HepG2 (cell line): ENCODE measurements around the gene OTUB2. TPM values are rescaled to one million over a fixed set of nuclear protein-coding genes. Genes with fewer than 3 reads are reported as not detected.

Source experiments
- ATAC-seq: fragments of 200-7000 bp; cut with Tn5 transposase; 3 replicates; pipeline ENCODE4 v1.9.1; 2020; ENCODE audit warnings: mild to moderate bottlenecking, moderate library complexity
- BruUV-seq: library from RNA; stranded (reverse); fragments of 400-500 nt; replicated peaks from 2 replicates; lab custom pipeline; 2021; lab: Mats Ljungman, UMichigan
- CTCF ChIA-PET: fragments of 300-600 bp; formaldehyde crosslinking; extraction: SDS; loops from one replicate; lab custom pipeline; 2021; ENCODE audit warnings: low total read pairs, inconsistent platforms, low intra/inter-chr PET ratio; lab: Yijun Ruan, JAX
- POLR2A ChIA-PET: fragments of 350-600 bp; sonication (Branson Sonifier 250); formaldehyde crosslinking; loops from one replicate; lab custom pipeline; 2020; ENCODE audit warnings: antibody characterized with exemption, inconsistent platforms; lab: Yijun Ruan, JAX
- DNase-seq: peaks from one replicate; pipeline ENCODE4 v3.0.0-alpha.2; 2015; ENCODE audit warnings: low spot score
- FAIRE-seq: peaks from 3 replicates; lab custom pipeline; 2011; peaks lifted over from hg19 to GRCh38; lab: Jason Lieb, UNC
- H2AFZ ChIP-seq: one replicate; pipeline ENCODE4 v1.6.1; 2011; ENCODE audit warnings: low read length, inconsistent platforms
- H3K27ac ChIP-seq: fragments of 300-600 bp; 3 replicates; pipeline ENCODE4 v1.8.0; 2011; ENCODE audit warnings: mixed run types, mild to moderate bottlenecking, mixed read lengths, low read length, inconsistent platforms; ENCODE audit not compliant: insufficient read depth; ENCODE audit errors: extremely low read length
- H3K27me3 ChIP-seq, 2 experiments: fragments of 200-600 bp in 1 of 2; 2 replicates in 1 of 2; 3 replicates in 1 of 2; pipeline versions ENCODE4 v1.6.0 to v1.8.0; 2011; ENCODE audit warnings: low read length in 2 of 2, mild to moderate bottlenecking in 2 of 2, moderate library complexity in 2 of 2, inconsistent platforms in 1 of 2; ENCODE audit not compliant: insufficient read depth in 2 of 2, control insufficient read depth in 1 of 2
- H3K36me3 ChIP-seq, 2 experiments: fragments of 200-600 bp in 1 of 2; replicated peaks in 1 of 2; 2 replicates in 1 of 2; 3 replicates in 1 of 2; pipeline versions ENCODE4 v1.5.1 to v1.8.0; 2011; ENCODE audit warnings: low read length in 2 of 2, inconsistent platforms in 1 of 2; ENCODE audit not compliant: insufficient read depth in 2 of 2, control insufficient read depth in 1 of 2
- H3K4me1 ChIP-seq: 2 replicates; pipeline ENCODE4 v1.5.1; 2012; ENCODE audit warnings: low read length, inconsistent platforms; ENCODE audit not compliant: insufficient read depth
- H3K4me2 ChIP-seq: 2 replicates; pipeline ENCODE4 v1.6.0; 2011; ENCODE audit warnings: low read depth, low read length, inconsistent platforms
- H3K4me3 ChIP-seq, 3 experiments: fragments of 200-600 bp in 1 of 3; sonication (generic), shearing (Covaris generic) in 1 of 3; replicated peaks in 1 of 3; 2 replicates each; pipeline ENCODE4 v1.5.1; 2011 to 2016; ENCODE audit warnings: low read length in 3 of 3, inconsistent platforms in 2 of 3, low read depth in 2 of 3, mild to moderate bottlenecking in 2 of 3, control low read depth in 1 of 3, mixed read lengths in 1 of 3; ENCODE audit not compliant: insufficient read depth in 1 of 3
- H3K79me2 ChIP-seq: one replicate; pipeline ENCODE4 v1.6.1; 2011; ENCODE audit warnings: low read length, inconsistent platforms; ENCODE audit not compliant: insufficient read depth
- H3K9ac ChIP-seq: 2 replicates; pipeline ENCODE4 v1.6.0; 2011; ENCODE audit warnings: mild to moderate bottlenecking, low read depth, low read length, inconsistent platforms; ENCODE audit not compliant: insufficient read depth
- H3K9me3 ChIP-seq: 2 replicates; pipeline ENCODE4 v1.5.1; 2012; ENCODE audit warnings: mild to moderate bottlenecking, low read length
- H4K20me1 ChIP-seq: 2 replicates; pipeline ENCODE4 v1.6.0; 2011; ENCODE audit warnings: inconsistent platforms, mild to moderate bottlenecking, low read length, moderate library complexity; ENCODE audit not compliant: insufficient read depth
- FIP1L1 ChIP-seq: fragments of 200-400 bp; formaldehyde crosslinking; IDR thresholded peaks from 2 replicates; pipeline ENCODE4 v1.6.1; 2018; ENCODE audit warnings: low read depth, mild to moderate bottlenecking, low read length, moderate library complexity, borderline replicate concordance; ENCODE audit not compliant: insufficient read depth
- KLF15 ChIP-seq: sonication (generic); formaldehyde crosslinking; IDR thresholded peaks from 2 replicates; pipeline ENCODE4 v1.8.1; 2023; ENCODE audit warnings: borderline replicate concordance, mild to moderate bottlenecking, inconsistent platforms, missing genetic modification reagents, mixed read lengths
- SIN3B ChIP-seq: fragments of 150-350 bp; IDR thresholded peaks from 2 replicates; pipeline ENCODE4 v1.6.1; 2014; ENCODE audit warnings: low read length
- ZMYM3 ChIP-seq: sonication (generic); formaldehyde crosslinking; IDR thresholded peaks from 2 replicates; pipeline ENCODE4 v1.5.1; 2020; ENCODE audit warnings: mild to moderate bottlenecking, missing genetic modification reagents
- ZNF547 ChIP-seq: sonication (generic); formaldehyde crosslinking; IDR thresholded peaks from 2 replicates; pipeline ENCODE4 v1.5.1; 2020; ENCODE audit warnings: mild to moderate bottlenecking, missing genetic modification reagents
- ZNF558 ChIP-seq: sonication (generic); formaldehyde crosslinking; IDR thresholded peaks from 2 replicates; pipeline ENCODE4 v1.9.0; 2022; ENCODE audit warnings: mild to moderate bottlenecking, missing genetic modification reagents, borderline replicate concordance
- ZNF768 ChIP-seq: sonication (generic); formaldehyde crosslinking; IDR thresholded peaks from 2 replicates; pipeline ENCODE4 v1.4.0; 2020; ENCODE audit warnings: missing genetic modification reagents
- ZNF841 ChIP-seq: sonication (generic); formaldehyde crosslinking; IDR thresholded peaks from 2 replicates; pipeline ENCODE4 v1.8.1; 2023; ENCODE audit warnings: missing genetic modification reagents, borderline replicate concordance
- WGBS: methylation state at CpG from one replicate; pipeline ENCODE4 v1.1.6; 2017; ENCODE audit warnings: low lambda C conversion rate; 5-methylcytosine and 5-hydroxymethylcytosine counted together
- in situ Hi-C: cut with HindIII; loops from 2 replicates; pipeline ENCODE4 v1.10.0; 2017; ENCODE audit warnings: low pct_unique_long_range_greater_than_20kb; ENCODE audit not compliant: extremely low pct_ligation_motif_present
- intact Hi-C: fragments of 100-400 bp; cut with micrococcal nuclease; formaldehyde crosslinking; loops from one replicate; pipeline ENCODE4 v1.10.0; 2022; ENCODE audit not compliant: unreplicated experiment
- polyA plus RNA-seq, 8 experiments: library from polyadenylated mRNA; depleted of rRNA in 3 of 8; stranded (reverse) in 7 of 8; unstranded in 1 of 8; fragments of >200 nt; fragmentation: Illumina TruSeq in 4 of 8; extraction: Trizol in 4 of 8; gene quantifications; 2 replicates each; pipeline versions ENCODE4 v1.2.1 to v1.2.3, GENCODE V29; 2011 to 2016; ENCODE audit warnings: low read depth in 4 of 8, missing spikeins in 1 of 8, mixed read lengths in 1 of 8; ENCODE audit not compliant: insufficient read depth in 1 of 8
- total RNA-seq, 5 experiments: library from RNA; depleted of rRNA; stranded (reverse); fragments of >200 nt; fragmentation: Illumina TruSeq; extraction: Trizol; gene quantifications; 2 replicates each; pipeline ENCODE4 v1.2.3, GENCODE V29; 2016; ENCODE audit warnings: low read depth in 1 of 5
- TF ChIP-seq, protein P1 (sequence below): sonication (generic); formaldehyde crosslinking; IDR thresholded peaks from 2 replicates; pipeline ENCODE4 v1.4.0; 2020; ENCODE audit warnings: missing genetic modification reagents, borderline replicate concordance
- TF ChIP-seq, protein P2 (sequence below), 2 experiments: IDR thresholded peaks; 2 replicates each; pipeline ENCODE4 v1.6.1; 2011 to 2012; ENCODE audit warnings: low read length in 2 of 2, borderline replicate concordance in 1 of 2, low read depth in 1 of 2, mild to moderate bottlenecking in 1 of 2, moderate library complexity in 1 of 2

Gene OTUB2
- total and polyA plus RNA-seq, 2 of the 13 experiments (the other 11 are each of a cell fraction or from before 2014, with no cell fraction given), result 2.2 to 2.4 TPM

DNA sequence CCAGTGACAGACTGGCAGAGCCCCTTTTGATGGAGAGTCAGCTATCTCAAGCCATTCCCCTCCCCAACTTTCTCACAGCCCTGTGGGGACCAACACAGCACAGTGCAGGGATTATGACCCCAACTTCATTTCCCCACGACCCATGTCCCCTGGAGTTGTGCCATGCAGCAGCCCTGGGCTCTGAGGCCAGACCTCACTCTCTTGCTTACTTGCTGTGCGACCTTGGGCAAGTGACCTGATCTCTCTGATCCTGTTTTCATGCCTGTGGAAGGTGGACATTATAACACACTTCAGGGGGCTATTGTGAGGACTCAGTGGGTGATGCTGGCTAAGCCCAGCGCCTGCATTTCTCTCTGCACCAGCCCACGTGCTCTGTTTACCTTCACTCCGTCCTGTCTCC, 14.1 kb downstream of the OTUB2 start:
- intact Hi-C loops, result no loop called here
- Histone ChIP-seq H3K4me1 (peaks cover 56% of the 10 kb centered on the region), H3K9me3 (no peaks in the 10 kb centered on the region), H4K20me1 (no peaks in the 10 kb centered on the region), H2AFZ (no peak overlapping the region), H3K9ac (no peak overlapping the region), H3K27me3 (no peaks in the 10 kb centered on the region), H3K36me3 (peaks cover 1 to 6% of the 10 kb centered on the region in 2 experiments; a peak in 3 of 5 replicates), H3K4me2 (no peak overlapping the region), H3K4me3 (no peak overlapping the region), H3K79me2 (no peaks in the 10 kb centered on the region), H3K27ac (no peak overlapping the region)
- ATAC-seq (no peak), DNase-seq (no peak), FAIRE-seq (no peak)
- TF ChIP-seq ZNF768 (CRISPR knock-in tag), result peak; percentile 96
- 0 out of 2 replicates have a peak, but pooled peaks have one; percentile 27 for TF ChIP-seq ZMYM3 (CRISPR knock-in tag)
- TF ChIP-seq ZNF558 (CRISPR knock-in tag), result no peak
- in situ Hi-C loops, result no loop called here
- BruUV-seq, result no TSS peak
- ChIA-PET POLR2A (interaction anchor here (0.9 kb wide), 1 partner anchor 13 kb away, joined by 3 read pairs; no protein-coding TSS in a partner anchor), CTCF (no interaction called here)
- WGBS, result 75% methylated on average over 5 of the region's 5 CpGs

DNA sequence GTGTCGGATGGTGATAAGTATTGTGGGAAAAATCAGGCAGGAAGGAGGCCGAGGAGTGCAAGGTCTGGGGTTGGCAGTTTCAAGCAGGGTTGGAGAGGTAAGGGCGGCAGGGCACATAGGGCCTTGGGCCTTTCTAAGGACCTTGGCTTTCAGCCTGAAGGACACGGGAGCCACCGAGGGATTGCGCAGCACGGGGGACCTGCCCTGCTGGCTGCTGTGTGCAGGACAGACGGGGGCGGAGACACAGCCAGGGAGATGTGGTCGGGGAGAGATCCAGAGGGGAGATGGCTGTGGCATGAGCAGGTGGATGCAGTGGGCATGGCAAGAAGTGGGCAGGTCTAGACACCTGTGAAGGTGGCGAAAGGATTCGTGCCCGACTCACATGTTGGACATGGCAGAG, 14.7 kb downstream of the OTUB2 start:
- DNase-seq, result no peak
- intact Hi-C loops (no loop called here), in situ Hi-C loops (no loop called here)
- Histone ChIP-seq H3K4me2 (no peak overlapping the region), H2AFZ (no peak overlapping the region), H3K79me2 (no peaks in the 10 kb centered on the region), H3K36me3 (peaks cover 1 to 6% of the 10 kb centered on the region in 2 experiments; a peak in 3 of 5 replicates), H3K27me3 (no peaks in the 10 kb centered on the region), H3K4me1 (peaks cover 60% of the 10 kb centered on the region), H3K27ac (no peak overlapping the region), H4K20me1 (no peaks in the 10 kb centered on the region), H3K4me3 (no peak overlapping the region), H3K9ac (no peak overlapping the region), H3K9me3 (no peaks in the 10 kb centered on the region)
- CTCF ChIA-PET, result no interaction called here
- POLR2A ChIA-PET, result no interaction called here
- TF ChIP-seq, protein P1, sequence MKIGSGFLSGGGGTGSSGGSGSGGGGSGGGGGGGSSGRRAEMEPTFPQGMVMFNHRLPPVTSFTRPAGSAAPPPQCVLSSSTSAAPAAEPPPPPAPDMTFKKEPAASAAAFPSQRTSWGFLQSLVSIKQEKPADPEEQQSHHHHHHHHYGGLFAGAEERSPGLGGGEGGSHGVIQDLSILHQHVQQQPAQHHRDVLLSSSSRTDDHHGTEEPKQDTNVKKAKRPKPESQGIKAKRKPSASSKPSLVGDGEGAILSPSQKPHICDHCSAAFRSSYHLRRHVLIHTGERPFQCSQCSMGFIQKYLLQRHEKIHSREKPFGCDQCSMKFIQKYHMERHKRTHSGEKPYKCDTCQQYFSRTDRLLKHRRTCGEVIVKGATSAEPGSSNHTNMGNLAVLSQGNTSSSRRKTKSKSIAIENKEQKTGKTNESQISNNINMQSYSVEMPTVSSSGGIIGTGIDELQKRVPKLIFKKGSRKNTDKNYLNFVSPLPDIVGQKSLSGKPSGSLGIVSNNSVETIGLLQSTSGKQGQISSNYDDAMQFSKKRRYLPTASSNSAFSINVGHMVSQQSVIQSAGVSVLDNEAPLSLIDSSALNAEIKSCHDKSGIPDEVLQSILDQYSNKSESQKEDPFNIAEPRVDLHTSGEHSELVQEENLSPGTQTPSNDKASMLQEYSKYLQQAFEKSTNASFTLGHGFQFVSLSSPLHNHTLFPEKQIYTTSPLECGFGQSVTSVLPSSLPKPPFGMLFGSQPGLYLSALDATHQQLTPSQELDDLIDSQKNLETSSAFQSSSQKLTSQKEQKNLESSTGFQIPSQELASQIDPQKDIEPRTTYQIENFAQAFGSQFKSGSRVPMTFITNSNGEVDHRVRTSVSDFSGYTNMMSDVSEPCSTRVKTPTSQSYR (CRISPR knock-in tag), result no peak
- TF ChIP-seq, protein P2, sequence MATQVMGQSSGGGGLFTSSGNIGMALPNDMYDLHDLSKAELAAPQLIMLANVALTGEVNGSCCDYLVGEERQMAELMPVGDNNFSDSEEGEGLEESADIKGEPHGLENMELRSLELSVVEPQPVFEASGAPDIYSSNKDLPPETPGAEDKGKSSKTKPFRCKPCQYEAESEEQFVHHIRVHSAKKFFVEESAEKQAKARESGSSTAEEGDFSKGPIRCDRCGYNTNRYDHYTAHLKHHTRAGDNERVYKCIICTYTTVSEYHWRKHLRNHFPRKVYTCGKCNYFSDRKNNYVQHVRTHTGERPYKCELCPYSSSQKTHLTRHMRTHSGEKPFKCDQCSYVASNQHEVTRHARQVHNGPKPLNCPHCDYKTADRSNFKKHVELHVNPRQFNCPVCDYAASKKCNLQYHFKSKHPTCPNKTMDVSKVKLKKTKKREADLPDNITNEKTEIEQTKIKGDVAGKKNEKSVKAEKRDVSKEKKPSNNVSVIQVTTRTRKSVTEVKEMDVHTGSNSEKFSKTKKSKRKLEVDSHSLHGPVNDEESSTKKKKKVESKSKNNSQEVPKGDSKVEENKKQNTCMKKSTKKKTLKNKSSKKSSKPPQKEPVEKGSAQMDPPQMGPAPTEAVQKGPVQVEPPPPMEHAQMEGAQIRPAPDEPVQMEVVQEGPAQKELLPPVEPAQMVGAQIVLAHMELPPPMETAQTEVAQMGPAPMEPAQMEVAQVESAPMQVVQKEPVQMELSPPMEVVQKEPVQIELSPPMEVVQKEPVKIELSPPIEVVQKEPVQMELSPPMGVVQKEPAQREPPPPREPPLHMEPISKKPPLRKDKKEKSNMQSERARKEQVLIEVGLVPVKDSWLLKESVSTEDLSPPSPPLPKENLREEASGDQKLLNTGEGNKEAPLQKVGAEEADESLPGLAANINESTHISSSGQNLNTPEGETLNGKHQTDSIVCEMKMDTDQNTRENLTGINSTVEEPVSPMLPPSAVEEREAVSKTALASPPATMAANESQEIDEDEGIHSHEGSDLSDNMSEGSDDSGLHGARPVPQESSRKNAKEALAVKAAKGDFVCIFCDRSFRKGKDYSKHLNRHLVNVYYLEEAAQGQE (IDR thresholded peaks at IDR 0.05; ENCODE audit: borderline replicate concordance in 1 of 2, low read depth in 1 of 2, low read length in 2 of 2), result no peak
- no peak for TF ChIP-seq SIN3B
- TF ChIP-seq FIP1L1, result no peak
- TF ChIP-seq KLF15 (CRISPR knock-in tag), result no peak
- no peak for TF ChIP-seq ZNF841 (CRISPR knock-in tag)
- TF ChIP-seq ZNF547, result no peak
- WGBS, result 92% methylated on average over 13 of the region's 13 CpGs
- ATAC-seq, result no peak
- no peak for FAIRE-seq
- no TSS peak for BruUV-seq
